Esophagus squamous epithelium (tissue), 5 donors: ENCODE data around the gene ZNF814. TPM values are rescaled to one million over a fixed set of nuclear protein-coding genes. Genes with fewer than 3 reads are reported as not detected.
"Not testable (repeated sequence)": the region's sequence is repeated elsewhere in the genome, so short reads cannot be mapped to it uniquely, and the experiment has no call there.

Experiments used
- DNase-seq: peaks from one replicate; lab custom pipeline; 2025; lab: John Stamatoyannopoulos, UW
- H3K27ac ChIP-seq, 4 donors: fragments of 200-600 bp; sonication (generic); one replicate each; pipeline ENCODE4 v1.5.1; 2016 to 2019; ENCODE audit warnings: mild to moderate bottlenecking in 1 of 4
- H3K27me3 ChIP-seq, 4 donors: fragments of 200-600 bp; sonication (generic); 1 replicate in 3 of 4; 2 replicates in 1 of 4; pipeline versions ENCODE4 v1.5.1 to v1.6.0; 2017 to 2021; ENCODE audit warnings: antibody characterized with exemption in 1 of 4
- H3K36me3 ChIP-seq, 3 donors: fragments of 200-600 bp; sonication (generic); one replicate each; pipeline ENCODE4 v1.5.1; 2016 to 2019
- H3K4me1 ChIP-seq, 3 donors: fragments of 200-600 bp; sonication (generic); one replicate each; pipeline ENCODE4 v1.5.1; 2017 to 2019
- H3K4me3 ChIP-seq, 4 donors: fragments of 200-600 bp; sonication (generic); 1 replicate in 3 of 4; 2 replicates in 1 of 4; pipeline ENCODE4 v1.5.1; 2016 to 2019; ENCODE audit warnings: mild to moderate bottlenecking in 2 of 4, moderate library complexity in 1 of 4
- H3K9me3 ChIP-seq, 3 donors: fragments of 200-600 bp; sonication (generic); one replicate each; pipeline ENCODE4 v1.5.1; 2016 to 2019
- POLR2A ChIP-seq, 4 donors: fragments of 450-650 bp; IDR thresholded peaks; one replicate each; pipeline ENCODE4 v1.6.1; 2017; ENCODE audit warnings: antibody characterized with exemption in 4 of 4, mild to moderate bottlenecking in 4 of 4, moderate library complexity in 3 of 4
- WGBS, 2 donors: methylation state at CpG; one replicate each; pipeline ENCODE4 v1.1.5; 2018; 5-methylcytosine and 5-hydroxymethylcytosine counted together
- intact Hi-C: fragments of 100-400 bp; cut with DNase I; formaldehyde crosslinking; loops from one replicate; pipeline ENCODE4 v1.15.0; 2022
- total RNA-seq, 4 donors: library from RNA; depleted of rRNA; stranded (reverse); fragments of >200 nt; gene quantifications; one replicate each; pipeline ENCODE4 v1.1.0, GENCODE V29; 2016
- TF ChIP-seq, protein P1 (sequence below), 6 experiments: fragments of 450-650 bp in 4 of 6; fragments of 200-600 bp in 2 of 6; sonication (generic) in 2 of 6; IDR thresholded peaks; one replicate each; pipeline ENCODE4 v1.5.1; 2016 to 2019; ENCODE audit warnings: antibody characterized with exemption in 6 of 6, mild to moderate bottlenecking in 4 of 6, moderate library complexity in 4 of 6
- donor health status: DM: yes; HTN: yes; CAD: no.

Gene ZNF814
- total RNA-seq, 4 donors from 2014 or later = 3.0 to 12.6 (median 5.0) TPM

DNA sequence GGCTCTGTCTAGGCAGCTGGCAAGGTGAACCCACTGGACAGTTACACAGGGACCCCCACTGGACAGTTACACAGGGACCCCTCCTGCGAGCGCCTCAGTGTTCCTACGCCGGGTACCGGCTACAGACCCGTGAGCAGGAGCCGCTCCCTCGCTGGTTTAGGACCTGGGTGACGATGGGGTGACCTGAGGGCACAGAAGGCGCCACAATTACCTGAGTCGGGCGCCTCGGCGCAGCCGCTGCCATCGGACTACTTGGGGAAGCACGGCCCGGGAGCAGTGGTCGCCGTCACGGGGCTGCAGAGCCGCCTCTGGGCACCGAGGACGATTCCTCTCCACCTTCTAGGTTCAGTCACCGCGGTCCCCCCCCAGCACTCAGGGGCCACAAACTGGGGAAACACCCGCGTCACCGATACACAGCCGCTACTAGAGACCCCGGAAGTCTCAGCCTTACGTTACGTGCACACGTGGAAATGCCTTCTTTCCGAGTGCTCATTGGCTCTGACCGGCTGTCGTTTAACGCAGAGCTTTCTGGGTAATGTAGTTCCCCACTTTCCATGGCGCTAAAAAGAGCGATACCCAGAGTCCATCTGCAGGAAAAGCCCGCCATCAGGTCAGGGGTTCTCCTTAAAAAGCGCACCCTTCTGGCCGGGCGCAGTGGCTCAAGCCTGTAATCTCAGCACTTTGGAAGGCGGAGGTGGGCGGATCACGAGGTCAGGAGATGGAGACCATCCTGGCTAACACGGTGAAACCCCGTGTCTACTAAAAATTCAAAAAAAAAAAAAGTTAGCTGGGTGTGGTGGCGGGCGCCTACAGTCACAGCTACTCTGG is 27.5 kb upstream of the ZNF814 start, which contains the start of gene ZNF417:
Gene ZNF417 (minus strand): TSS at position 425 of the 828 bp plus-strand sequence. CDS start 181 bp downstream, at position 244.
- peak; percentile 51 for DNase-seq
- intact Hi-C loops = loop anchor here (10.0 kb wide), 1 partner anchor 172 kb away; the partner anchor contains the start of gene ZNF776
- H3K27ac ChIP-seq = peak within 1 kb of the TSS; percentile 76 to 91 (median 84)
- 0% methylated on average over 10 of the region's 51 CpGs; no CpG with 5 or more reads in 1 of the 2 donors for WGBS, 2 donors
- H3K9me3 ChIP-seq = peaks cover 0 to 40% (median 7%) of the 10 kb centered on the region in 3 donors
- peak in 3 of 4 donors; percentile 10 to 39 (median 16) for TF ChIP-seq POLR2A (IDR thresholded peaks at IDR 0.05)
- TF ChIP-seq, protein P1, sequence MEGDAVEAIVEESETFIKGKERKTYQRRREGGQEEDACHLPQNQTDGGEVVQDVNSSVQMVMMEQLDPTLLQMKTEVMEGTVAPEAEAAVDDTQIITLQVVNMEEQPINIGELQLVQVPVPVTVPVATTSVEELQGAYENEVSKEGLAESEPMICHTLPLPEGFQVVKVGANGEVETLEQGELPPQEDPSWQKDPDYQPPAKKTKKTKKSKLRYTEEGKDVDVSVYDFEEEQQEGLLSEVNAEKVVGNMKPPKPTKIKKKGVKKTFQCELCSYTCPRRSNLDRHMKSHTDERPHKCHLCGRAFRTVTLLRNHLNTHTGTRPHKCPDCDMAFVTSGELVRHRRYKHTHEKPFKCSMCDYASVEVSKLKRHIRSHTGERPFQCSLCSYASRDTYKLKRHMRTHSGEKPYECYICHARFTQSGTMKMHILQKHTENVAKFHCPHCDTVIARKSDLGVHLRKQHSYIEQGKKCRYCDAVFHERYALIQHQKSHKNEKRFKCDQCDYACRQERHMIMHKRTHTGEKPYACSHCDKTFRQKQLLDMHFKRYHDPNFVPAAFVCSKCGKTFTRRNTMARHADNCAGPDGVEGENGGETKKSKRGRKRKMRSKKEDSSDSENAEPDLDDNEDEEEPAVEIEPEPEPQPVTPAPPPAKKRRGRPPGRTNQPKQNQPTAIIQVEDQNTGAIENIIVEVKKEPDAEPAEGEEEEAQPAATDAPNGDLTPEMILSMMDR (IDR thresholded peaks at IDR 0.05) = peak in 2 of 6 experiments; percentile 18 to 25
- peaks cover 0 to 56% (median 0%) of the 10 kb centered on the region in 3 donors for H3K36me3 ChIP-seq
- peaks cover 7 to 24% (median 8%) of the 10 kb centered on the region in 3 donors for H3K4me1 ChIP-seq
- H3K4me3 ChIP-seq = peak within 1 kb of the TSS; percentile 81 to 96 (median 90)
- not testable (repeated sequence) for H3K27me3 ChIP-seq

DNA sequence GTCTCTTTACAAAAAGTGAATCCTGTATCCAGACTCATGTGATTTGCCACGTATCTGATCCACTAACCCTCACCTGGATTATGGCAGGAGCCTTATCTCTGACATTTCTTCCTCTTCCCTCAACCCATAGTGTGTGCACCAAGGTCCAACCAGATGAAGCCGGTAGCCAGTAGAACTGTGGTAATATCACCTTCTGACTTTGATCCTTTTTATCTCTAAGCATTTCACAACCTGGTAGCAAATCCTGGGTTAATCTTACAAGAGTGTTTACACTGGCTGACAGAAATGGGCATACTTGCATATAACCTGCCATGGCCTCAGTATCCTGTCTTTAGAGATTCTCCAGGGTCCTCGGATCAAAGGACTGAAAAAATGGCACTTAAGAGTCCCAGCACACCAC is 25.7 kb upstream of the ZNF814 start:
- Histone ChIP-seq H3K27me3 (no peaks in the 10 kb centered on the region), H3K4me3 (no peak overlapping the region), H3K4me1 (peaks cover 7 to 24% (median 8%) of the 10 kb centered on the region in 3 donors), H3K9me3 (peaks cover 0 to 41% (median 17%) of the 10 kb centered on the region in 3 donors), H3K27ac (no peak overlapping the region), H3K36me3 (peaks cover 8 to 53% (median 10%) of the 10 kb centered on the region in 3 donors)
- TF ChIP-seq POLR2A (IDR thresholded peaks at IDR 0.05) = no peak
- TF ChIP-seq, protein P1 (IDR thresholded peaks at IDR 0.05) = no peak
- DNase-seq = no peak
- 76 to 95% methylated on average over 3 of the region's 3 CpGs for WGBS, 2 donors
- intact Hi-C loops = loop anchor here (10.0 kb wide), 1 partner anchor 170 kb away; the partner anchor contains the start of gene ZNF776

DNA sequence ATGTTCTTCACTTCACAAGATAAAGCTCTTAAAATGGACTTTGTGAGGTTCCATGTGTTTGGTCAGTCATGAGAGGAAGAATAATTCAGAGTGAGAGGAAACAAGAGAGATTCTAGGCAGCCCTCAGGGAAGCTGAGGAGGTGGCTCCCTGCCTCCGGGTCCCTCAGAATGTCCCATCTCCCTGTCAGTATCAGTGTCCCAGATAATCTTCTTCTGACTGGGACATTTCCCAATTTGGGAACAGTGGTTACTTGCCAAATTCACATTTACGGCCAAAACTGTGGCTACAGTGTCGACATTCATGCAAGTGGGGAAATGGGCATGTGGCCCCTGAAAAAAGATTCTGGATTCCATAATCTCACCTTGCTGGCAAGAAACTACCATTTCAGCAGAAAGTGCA is 18.6 kb upstream of the ZNF814 start:
- TF ChIP-seq POLR2A (IDR thresholded peaks at IDR 0.05) = no peak
- TF ChIP-seq, protein P1 (IDR thresholded peaks at IDR 0.05) = no peak
- WGBS, 2 donors = 84 to 96% methylated on average over 3 of the region's 3 CpGs
- Histone ChIP-seq H3K27ac (no peak overlapping the region), H3K36me3 (peaks cover 12 to 70% (median 16%) of the 10 kb centered on the region in 3 donors), H3K9me3 (peaks cover 0 to 53% (median 20%) of the 10 kb centered on the region in 3 donors), H3K27me3 (no peaks in the 10 kb centered on the region), H3K4me3 (no peak overlapping the region), H3K4me1 (no peaks in the 10 kb centered on the region)
- no peak for DNase-seq
- intact Hi-C loops = no loop called here

DNA sequence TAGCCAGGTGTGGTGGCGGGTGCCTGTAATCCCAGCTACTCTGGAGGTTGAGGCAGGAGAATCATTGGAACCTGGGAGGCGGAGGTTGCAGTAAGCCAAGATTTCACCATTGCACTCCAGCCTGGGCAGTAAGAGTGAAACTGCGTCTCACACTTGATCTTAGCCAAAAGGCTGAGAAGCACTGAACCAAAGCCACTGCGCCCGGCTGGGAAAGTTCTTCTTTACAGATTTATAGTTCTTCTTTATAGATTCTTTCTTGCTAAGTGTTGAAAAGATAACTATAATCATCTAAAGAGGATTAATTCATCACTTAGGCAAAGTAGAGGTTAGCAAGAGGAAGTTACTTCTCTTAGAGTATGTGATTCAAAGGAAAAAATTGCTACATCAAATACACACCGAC is 16.4 kb upstream of the ZNF814 start:
- 83 to 92% methylated on average over 6 of the region's 6 CpGs for WGBS, 2 donors
- no peaks in the 10 kb centered on the region for H3K4me1 ChIP-seq
- H3K27me3 ChIP-seq = no peaks in the 10 kb centered on the region
- H3K9me3 ChIP-seq = peaks cover 0 to 45% (median 9%) of the 10 kb centered on the region in 3 donors
- H3K36me3 ChIP-seq = peaks cover 6 to 49% (median 6%) of the 10 kb centered on the region in 3 donors
- DNase-seq = no peak
- TF ChIP-seq, protein P1 (IDR thresholded peaks at IDR 0.05) = no peak
- no peak for TF ChIP-seq POLR2A (IDR thresholded peaks at IDR 0.05)
- no peak overlapping the region for H3K4me3 ChIP-seq
- intact Hi-C loops = no loop called here
- H3K27ac ChIP-seq = no peak overlapping the region
